Measurements from ENCODE around the gene UHRF1.

The UHRF1 gene

GRCh38 chr19:5006201-5006600, 96.9 kb downstream of the UHRF1 start:
- no peak for TF ChIP-seq CTCF (IDR thresholded peaks at IDR 0.05; ENCODE audit: control insufficient read depth, extremely low read depth, insufficient read depth)
- no peak overlapping the region for H3K4me3 ChIP-seq (ENCODE audit: low read depth, low read length)
- no peak for DNase-seq (ENCODE audit: low read depth)

- no peak overlapping the region for H3K4me3 ChIP-seq (ENCODE audit: low read depth, low read length)
- DNase-seq (ENCODE audit: low read depth): no peak
- TF ChIP-seq CTCF (IDR thresholded peaks at IDR 0.05; ENCODE audit: control insufficient read depth, extremely low read depth, insufficient read depth): no peak
These were observed 97.5 kb downstream of the UHRF1 start for GRCh38 chr19:5006821-5007220.

All from LNCaP clone FGC (cell line).